GM20000 (cell line): ENCODE measurements around the gene MACC1.

Source experiments
- DNase-seq: peaks from one replicate; pipeline ENCODE4 v3.0.0; 2012; ENCODE audit warnings: low spot score
- TF ChIP-seq, protein P1 (sequence below): IDR thresholded peaks from 2 replicates; pipeline ENCODE4 v1.5.1; 2012; ENCODE audit warnings: mild to moderate bottlenecking, control low read depth; ENCODE audit errors: extremely low read depth, missing control alignments

The MACC1 gene

DNA sequence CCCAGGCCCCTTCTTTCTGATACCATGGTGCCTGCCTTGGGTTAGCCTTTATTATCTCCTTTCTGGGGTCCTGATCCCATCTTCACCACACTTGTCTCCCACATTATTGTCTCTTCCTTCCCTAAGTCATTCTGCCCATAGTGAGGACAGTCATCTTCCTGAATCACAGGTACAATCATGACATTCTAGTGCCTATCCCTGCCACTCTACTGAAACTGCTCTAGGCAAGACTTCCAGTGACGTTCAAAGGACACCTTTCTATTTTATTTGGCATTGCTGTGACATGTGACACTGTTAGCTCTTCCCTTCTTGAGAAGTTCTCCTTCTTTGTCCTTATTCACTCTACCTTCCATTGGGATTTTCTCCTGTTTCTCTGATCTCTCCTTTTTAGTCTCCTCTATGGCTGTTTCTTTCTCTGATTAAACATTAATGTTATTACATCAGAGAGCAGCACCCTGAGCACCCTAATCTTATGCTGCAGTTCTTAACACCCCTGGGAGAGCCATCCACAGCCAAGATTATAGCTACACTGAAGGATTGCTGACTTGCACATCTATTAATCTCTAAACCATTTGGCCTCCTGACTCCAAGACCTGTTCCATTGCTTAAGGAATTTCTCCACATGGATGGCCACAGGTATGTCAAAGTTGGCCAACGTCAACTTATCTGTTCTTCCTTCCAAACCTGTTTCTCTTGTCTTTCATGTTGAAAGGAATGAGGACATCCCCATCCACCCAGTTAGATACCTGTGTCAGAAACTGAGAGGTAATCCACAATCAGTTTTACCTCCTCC is 10.9 kb downstream of the MACC1 start:
- no peak for DNase-seq
- TF ChIP-seq, protein P1, sequence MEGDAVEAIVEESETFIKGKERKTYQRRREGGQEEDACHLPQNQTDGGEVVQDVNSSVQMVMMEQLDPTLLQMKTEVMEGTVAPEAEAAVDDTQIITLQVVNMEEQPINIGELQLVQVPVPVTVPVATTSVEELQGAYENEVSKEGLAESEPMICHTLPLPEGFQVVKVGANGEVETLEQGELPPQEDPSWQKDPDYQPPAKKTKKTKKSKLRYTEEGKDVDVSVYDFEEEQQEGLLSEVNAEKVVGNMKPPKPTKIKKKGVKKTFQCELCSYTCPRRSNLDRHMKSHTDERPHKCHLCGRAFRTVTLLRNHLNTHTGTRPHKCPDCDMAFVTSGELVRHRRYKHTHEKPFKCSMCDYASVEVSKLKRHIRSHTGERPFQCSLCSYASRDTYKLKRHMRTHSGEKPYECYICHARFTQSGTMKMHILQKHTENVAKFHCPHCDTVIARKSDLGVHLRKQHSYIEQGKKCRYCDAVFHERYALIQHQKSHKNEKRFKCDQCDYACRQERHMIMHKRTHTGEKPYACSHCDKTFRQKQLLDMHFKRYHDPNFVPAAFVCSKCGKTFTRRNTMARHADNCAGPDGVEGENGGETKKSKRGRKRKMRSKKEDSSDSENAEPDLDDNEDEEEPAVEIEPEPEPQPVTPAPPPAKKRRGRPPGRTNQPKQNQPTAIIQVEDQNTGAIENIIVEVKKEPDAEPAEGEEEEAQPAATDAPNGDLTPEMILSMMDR: no peak

DNA sequence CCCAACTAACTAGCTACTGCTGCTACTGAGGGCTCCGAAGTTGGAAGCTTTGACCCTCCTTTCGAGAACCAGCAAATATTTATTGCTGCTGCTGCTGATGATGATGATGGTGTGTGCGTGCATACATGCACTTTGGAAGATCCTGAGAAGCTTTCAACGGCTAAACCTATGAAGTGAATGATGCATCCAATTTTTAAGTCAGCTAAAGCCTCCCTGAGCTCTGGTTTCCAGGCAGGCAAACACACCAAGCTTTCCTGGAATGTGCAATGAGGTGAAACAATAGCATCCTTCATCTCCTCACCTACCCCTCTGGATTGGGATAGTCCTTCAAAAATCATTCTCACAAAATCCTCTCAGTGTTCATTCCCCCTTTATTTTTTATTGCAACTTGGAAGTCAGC is 13.9 kb downstream of the MACC1 start:
- TF ChIP-seq, protein P1: no peak

DNA sequence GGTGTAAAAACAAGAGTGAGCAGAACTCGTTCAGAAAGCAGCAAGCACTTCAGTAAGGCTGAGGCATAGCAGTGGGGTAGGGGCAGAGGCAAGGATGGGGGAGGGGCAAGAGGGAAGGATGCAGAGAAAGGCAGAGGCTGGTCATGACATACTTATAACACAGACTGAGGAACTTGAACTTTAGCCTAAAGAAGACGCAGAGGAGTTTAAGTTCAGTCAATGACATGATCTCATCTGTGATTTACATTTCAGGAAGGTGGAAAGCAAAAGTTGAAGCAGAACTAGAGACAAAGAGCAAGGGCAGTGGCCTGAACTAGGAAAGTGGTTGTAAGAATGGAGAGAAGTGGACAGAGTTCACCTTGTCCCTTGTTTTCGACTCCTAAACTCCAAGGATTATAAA is 15.8 kb downstream of the MACC1 start:
- peak; percentile 23 for DNase-seq
- TF ChIP-seq, protein P1: no peak

More for the DNA sequence above, 13.9 kb downstream of the MACC1 start:
- no peak for DNase-seq

DNA sequence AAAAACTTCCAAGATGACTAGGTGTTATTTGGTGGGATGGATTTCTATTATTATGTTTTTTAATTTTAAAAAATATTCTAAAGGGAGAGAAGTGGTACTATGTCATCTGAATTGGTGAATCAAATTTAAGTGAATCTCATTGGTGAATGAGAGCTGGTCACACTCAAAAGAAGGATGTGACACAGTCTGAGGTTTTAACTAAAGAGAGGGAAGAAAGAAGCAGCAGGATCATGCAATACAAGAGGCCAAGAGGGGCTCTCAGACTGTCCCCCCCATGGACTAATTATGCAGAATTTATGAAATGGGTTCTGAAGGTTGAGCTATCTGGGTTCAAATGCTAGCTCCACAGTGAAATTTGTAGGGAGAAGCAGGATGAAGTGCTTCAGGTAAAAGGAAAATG is 16.2 kb downstream of the MACC1 start:
- DNase-seq: no peak

DNA sequence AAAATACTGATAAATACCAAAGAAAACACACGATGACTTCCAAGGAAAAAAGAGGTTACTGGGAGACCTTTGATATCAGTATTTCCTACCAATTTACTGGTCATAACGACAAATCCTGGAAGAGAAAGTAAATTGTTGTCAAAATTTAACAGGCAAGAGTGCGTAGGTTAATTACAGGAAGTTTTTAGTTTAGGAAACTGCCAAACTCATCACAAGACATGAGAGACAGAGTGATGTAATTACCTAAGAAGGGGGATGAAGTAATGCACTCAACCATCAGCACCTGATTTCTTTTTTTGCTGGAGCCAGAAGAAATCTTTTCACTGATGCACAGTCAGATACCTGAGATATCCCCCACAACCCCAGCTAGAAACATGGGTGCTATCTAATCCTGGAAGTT is 16.8 kb downstream of the MACC1 start:
- DNase-seq: peak; percentile 36
- TF ChIP-seq, protein P1: no peak

More for the DNA sequence above, 16.2 kb downstream of the MACC1 start:
- TF ChIP-seq, protein P1: no peak

DNA sequence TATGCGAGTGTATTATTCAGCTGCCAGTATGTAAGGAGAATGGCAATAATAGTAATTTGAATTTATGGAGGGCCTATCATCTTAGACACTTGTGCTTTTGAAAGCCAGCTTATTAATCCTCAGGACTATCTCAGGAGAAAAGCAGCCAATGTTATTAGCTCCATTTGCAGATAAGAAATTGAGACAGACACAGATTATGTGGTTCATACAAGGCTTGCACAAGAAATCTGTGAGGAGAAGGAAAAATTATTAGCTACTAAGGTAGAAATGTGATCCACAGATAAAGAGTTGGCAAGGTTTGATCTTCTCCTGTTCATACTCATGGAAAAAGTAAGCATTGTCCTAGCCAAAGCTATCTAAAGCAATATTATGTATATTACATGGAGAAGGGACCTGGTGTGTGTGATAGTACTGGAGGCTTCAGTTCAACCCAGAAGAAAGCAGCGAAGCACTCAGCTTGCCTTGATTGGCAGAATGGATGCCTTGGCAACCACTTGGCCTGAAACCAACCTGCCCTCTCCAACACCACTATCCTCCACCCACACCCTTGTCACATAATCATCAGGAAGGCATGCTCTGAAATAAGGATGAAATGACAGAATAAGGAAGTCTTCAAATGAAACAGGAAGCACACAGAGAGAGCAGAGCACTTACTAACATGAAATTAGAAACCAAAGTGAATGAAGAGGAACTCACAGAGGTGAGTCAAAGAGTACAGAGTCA is 18.0 kb downstream of the MACC1 start:
- peak; percentile 22 for DNase-seq
- TF ChIP-seq, protein P1: no peak

DNA sequence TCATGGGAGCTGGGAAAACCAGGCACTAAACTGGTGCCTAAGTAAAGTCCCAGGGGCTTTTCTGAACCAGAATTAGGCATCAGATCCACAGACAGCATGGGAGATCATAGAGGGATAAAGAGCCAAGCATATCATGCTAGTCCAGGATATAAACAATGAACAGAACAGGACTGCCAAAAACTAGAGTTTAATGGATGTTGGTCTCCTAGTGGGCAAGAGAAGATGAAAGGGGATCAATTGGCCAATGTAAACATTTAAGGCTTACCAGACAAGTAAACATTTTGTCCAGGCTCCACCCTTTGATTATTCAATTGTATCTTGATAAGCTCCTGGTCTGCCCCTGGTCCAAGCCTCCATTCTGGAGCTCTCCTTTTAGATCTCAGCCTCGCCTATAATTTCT is 18.9 kb downstream of the MACC1 start:
- TF ChIP-seq, protein P1: no peak
- no peak for DNase-seq
